HT1080 (cell line): Measurements from ENCODE around the gene WDR44. TPM values are rescaled to one million over a fixed set of nuclear protein-coding genes. Genes with fewer than 3 reads are reported as not detected.
"Not testable (repeated sequence)": the region's sequence is repeated elsewhere in the genome, so short reads cannot be mapped to it uniquely, and the experiment has no call there.

Experiments
- DNase-seq: peaks from one replicate; pipeline ENCODE4 v3.0.0-alpha.2; 2015; ENCODE audit warnings: low read depth
- small RNA-seq: library from RNA; depleted of rRNA; stranded (forward); fragments of <200 nt; gene quantifications from one replicate; pipeline ENCODE3, GENCODE V24; 2014
- total RNA-seq: library from RNA; depleted of rRNA; stranded (reverse); fragments of >200 nt; shearing (Covaris generic); gene quantifications from 2 replicates; pipeline ENCODE4 v1.2.3, GENCODE V29; 2014; rRNA removed

WDR44 gene
- total RNA-seq, 1 experiment from 2014 or later: 7.7 TPM

GRCh38 chrX:118480172-118480571, 134.3 kb downstream of the WDR44 start:
- no peak for DNase-seq

DNA sequence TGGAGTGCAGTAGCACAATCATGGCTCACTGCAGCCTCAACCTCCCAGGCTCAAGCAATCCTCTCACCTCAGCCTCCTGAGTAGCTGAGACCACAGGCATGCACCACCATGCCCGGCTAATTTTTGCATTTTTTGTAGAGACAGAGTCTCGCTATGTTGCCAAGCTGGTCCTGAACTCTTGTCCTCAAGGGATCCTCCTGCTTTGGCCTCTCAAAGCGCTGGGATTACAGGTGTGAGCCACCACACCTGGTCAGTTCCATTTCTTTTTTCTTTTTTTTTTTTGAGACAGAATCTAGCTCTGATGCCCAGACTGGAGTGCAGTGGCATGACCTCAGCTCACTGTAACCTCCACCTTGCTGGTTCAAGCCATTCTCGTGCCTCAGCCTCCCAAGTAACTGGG, 136.5 kb downstream of the WDR44 start:
- DNase-seq: not testable (repeated sequence)

DNA sequence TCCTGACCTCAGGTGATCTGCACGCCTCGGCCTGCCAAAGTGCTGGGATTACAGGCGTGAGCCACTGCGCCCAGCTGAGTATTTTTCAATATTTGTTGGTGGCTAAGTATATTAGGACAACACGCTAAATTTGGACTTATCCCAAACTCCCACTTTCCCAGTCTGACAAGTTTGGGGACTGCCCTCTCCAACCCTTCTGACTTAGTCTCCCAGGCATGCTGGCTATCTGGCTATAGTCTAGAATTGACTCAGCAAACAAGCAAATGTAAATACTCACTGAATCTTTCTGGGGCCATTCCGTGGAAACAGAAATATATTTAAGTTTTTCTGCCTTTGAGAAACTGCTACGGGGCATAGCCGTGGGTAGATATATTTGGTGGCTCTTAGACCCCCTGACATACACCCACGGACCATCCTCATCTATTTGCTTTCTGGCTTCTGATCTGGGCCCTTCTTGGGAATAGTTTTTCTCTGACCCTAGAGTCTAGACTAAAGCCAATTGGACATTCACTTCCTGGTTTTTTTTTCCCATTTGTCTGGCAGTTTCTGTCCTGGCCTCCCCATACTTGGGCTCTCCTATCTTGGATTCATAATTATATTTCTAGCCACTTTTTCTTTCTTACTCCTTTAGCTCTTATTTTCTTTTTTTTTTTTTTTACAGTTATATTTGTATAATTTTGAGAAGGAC, 138.5 kb downstream of the WDR44 start:
- no peak for DNase-seq

- DNase-seq: not testable (repeated sequence)
These were observed 140.8 kb downstream of the WDR44 start for GRCh38 chrX:118486693-118487092.

GRCh38 chrX:118493016-118493415, 147.1 kb downstream of the WDR44 start:
- no peak for DNase-seq

DNA sequence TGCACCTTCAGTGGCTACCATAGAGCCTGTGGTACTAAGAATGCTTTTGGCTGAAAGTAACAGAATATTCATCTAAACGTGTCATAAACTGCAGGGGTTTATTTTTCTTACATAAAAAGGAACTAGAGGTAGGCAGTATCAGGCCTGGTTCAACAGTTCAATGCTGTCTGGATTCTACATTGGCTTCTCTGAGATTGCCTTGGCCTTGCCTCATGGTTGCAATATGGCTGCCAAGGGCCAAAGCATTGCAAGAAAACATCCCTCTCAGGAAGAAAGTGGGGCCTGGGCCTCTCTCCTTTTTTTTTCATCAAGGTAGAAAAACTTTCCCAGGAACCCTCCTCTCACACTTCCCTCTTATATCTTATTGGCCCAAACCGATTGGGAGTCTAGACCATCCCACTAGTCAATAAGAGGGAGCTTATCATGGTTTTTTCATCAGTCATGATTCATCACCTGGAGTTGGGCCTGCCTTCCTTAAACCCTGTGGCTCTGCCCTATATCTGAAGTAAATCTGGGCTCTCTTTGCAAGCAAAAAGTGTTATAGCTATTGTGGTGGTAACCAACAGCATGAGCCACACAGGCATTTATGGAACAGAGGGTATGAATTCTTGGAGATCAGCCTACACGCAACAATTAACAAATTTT, 147.9 kb downstream of the WDR44 start:
- no peak for DNase-seq

- DNase-seq: peak; percentile 69
These were observed 149.4 kb downstream of the WDR44 start, which contains the start of gene DOCK11 for GRCh38 chrX:118495061-118495921. DOCK11 (plus strand) TSS chrX:118495815; CDS start chrX:118495972, 157 bp downstream.

DNA sequence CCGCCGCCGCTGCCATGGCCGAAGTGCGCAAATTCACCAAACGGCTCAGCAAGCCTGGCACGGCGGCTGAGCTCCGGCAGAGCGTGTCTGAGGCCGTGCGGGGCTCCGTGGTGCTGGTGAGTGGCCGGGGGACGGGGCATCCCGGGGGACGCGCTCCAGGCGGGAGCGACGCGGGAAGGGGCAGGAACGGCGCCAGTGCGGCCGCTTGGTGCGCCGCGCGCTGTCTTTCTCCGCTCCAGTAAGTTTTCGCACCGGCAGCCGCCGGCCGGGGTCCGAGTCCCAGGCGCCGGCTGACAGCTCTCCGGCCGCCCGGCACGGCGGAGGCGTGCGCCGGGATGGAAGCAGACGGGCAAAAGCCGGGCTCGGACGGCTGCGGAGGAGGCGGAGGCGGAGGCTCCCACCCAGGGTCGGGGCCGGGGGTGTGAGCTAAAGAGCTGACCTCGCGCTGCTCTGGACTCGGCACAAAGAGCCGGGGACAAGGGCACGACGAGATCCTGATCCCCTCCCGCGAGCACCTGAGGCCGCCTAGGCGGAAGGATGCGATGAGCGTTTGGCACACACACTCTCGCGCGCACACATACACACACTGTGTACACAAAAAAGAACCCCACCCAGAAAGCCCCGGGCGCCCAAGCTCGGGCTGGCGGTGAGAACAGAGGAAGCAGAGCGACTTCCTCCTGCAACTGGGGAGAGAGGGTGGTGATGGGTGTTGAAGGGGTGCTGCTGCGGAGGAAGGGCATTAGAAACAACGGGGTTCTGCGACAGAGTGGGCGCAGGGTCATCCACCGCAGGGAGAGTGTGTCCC, 150.3 kb downstream of the WDR44 start:
- DNase-seq: peak; percentile 22

DNA sequence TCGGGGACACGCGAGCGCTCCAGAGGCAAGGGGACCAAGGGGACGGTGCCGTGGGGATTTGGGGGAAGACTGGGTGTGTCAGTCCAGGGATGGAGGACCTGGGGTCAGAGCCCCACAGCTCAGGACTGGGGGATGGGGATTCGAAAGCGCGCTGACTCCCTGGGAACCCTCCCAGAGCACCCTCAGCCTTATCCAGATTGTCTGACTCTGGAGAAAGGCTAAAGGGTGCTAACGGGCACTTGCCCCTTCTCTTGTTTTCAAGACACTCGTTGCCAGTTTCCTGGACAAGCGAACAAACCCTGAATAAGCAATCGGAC, 150.8 kb downstream of the WDR44 start:
- DNase-seq: no peak

GRCh38 chrX:118497180-118497818, 151.4 kb downstream of the WDR44 start:
- no peak for DNase-seq

DNA sequence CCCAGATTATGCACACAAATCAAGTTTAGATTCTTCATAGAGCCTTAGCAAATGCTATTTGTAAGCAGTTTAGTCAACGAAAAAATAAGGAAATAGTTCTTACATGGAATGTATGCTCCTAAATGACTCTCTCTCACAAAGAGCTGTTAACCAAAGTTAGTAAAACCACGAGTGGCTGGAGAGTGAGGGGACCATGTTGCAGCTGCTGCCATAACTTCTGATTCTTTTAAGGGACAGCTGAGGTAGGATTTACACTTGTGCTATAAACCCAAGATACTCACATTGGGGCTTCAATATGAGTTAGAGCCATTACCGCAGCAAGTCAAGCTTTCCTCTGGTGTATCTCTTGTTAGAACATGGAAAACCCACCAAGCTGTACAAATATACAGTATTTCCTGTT, 152.4 kb downstream of the WDR44 start:
- DNase-seq: no peak

GRCh38 chrX:118498755-118499154, 152.8 kb downstream of the WDR44 start:
- no peak for DNase-seq

- no peak for DNase-seq
These were observed 153.4 kb downstream of the WDR44 start for GRCh38 chrX:118499295-118499694.

Small RNA genes within 50 kb of the gene (small RNA-seq; reads per million reads assigned to genes)
- gene MIR1277: not detected

Other genes starting within 250 kb of the WDR44 start
- 3.9 and 7.8 TPM in 2 replicates for gene KLHL13, start 229.3 kb upstream of the WDR44 start, total RNA-seq
- 5.3 and 7.4 TPM in 2 replicates for gene DOCK11, start 149.7 kb downstream of the WDR44 start, total RNA-seq